ENCODE results near the gene OGFR. TPM values are rescaled to one million over a fixed set of nuclear protein-coding genes. Genes with fewer than 3 reads are reported as not detected.

The OGFR gene
- total RNA-seq, 1 experiment from 2014 or later: 31.0 TPM

DNA sequence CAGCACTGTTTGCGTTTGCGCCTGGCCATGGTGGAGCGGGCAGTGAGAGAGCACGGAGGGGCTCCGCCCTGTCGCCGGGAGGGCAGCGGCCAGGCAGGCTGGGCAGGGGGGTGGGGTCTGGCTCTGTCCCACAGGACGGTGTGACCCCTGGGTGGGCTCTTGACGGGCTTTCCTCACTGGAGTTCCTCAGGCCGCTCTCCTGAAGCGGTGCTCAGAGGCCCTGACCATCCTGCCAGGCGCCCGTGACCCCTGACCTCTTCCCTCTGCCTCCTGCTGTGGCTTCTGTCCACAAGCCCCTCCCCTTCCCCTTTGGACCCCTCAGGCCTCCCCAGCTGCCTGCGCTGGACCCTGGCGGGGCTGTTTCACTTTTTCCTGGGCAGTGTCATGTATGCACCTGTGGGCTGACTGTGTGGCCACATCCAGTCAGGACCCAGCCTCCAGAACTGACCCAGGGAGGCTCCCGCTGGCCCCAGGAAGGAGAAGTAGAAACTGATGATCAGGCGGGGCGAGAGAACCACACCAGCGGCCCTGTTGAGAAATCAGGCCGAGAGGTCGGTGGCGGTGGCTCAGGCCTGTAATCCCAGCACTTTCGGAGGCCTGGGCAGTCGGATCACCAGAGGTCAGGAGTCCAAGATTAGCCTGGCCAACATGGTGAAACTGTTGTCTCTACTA lies 1.2 kb downstream of the OGFR start:
- ChIA-PET CTCF (interaction anchor here (0.6 to 1.8 kb wide), 4 partner anchors 10 to 218 kb away, joined by 3 to 5 read pairs (median 4); no protein-coding TSS in a partner anchor), POLR2A (interaction anchor here (0.6 to 2.0 kb wide), 10 partner anchors 8 to 154 kb away, joined by 3 to 19 read pairs (median 4); partner anchors contain the start of genes MRGBP and TCFL5)
- no TSS peak for BruUV-seq (replicated peaks)
- Mint-ChIP-seq H3K27ac (ENCODE audit: low read depth, unreplicated experiment) (peak overlapping the region; percentile 77), H3K4me1 (ENCODE audit: insufficient read depth, unreplicated experiment) (peaks cover 10% of the 10 kb centered on the region), H3K9me3 (ENCODE audit: unreplicated experiment) (no peaks in the 10 kb centered on the region), H3K4me3 (ENCODE audit: unreplicated experiment) (peak overlapping the region; percentile 81), H3K36me3 (ENCODE audit: insufficient read depth, unreplicated experiment) (peaks cover 43% of the 10 kb centered on the region), H3K27me3 (ENCODE audit: insufficient read depth, unreplicated experiment) (no peaks in the 10 kb centered on the region)
- TF ChIP-seq, protein P1, sequence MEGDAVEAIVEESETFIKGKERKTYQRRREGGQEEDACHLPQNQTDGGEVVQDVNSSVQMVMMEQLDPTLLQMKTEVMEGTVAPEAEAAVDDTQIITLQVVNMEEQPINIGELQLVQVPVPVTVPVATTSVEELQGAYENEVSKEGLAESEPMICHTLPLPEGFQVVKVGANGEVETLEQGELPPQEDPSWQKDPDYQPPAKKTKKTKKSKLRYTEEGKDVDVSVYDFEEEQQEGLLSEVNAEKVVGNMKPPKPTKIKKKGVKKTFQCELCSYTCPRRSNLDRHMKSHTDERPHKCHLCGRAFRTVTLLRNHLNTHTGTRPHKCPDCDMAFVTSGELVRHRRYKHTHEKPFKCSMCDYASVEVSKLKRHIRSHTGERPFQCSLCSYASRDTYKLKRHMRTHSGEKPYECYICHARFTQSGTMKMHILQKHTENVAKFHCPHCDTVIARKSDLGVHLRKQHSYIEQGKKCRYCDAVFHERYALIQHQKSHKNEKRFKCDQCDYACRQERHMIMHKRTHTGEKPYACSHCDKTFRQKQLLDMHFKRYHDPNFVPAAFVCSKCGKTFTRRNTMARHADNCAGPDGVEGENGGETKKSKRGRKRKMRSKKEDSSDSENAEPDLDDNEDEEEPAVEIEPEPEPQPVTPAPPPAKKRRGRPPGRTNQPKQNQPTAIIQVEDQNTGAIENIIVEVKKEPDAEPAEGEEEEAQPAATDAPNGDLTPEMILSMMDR (IDR thresholded peaks at IDR 0.05; ENCODE audit: unreplicated experiment): no peak
- intact Hi-C loops (cut with micrococcal nuclease): loop anchor here (5.0 kb wide), 1 partner anchor 139 kb away; no protein-coding TSS in a partner anchor
- DNase-seq (ENCODE audit: unreplicated experiment): no peak

DNA sequence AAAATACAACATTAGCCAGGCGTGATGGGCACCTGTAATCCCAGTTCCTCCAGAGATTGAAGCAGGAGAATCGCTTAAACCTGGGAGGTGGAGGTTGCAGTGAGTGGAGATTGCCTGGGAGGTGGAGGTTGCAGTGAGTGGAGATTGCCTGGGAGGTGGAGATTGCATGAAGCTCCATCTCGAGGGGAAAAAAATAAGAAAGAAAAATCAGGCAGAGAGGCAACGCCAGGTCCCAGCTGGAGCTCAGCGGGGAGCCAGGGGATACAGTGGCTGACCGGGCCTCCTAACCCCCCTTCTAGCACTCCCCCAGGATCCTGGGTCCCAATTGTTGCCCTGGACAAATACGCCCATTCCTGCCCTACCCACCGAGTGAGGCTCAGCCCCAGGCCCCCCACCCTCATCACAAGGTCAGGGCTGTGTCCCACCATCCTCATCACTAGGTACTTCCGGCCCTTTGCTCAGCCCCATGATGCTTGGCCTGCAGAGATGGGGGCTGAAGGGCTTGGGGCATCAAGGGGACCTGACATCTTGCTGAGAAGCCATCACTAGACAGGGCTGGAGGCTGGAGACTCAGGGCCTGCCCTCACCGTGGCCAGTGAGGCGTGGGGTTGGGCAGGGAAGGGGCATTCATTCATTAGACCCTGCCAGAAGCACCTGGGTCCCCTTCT lies 1.9 kb downstream of the OGFR start:
- TF ChIP-seq, protein P1 (IDR thresholded peaks at IDR 0.05; ENCODE audit: unreplicated experiment): no peak
- intact Hi-C loops (cut with micrococcal nuclease): loop anchor here (5.0 kb wide), 1 partner anchor 139 kb away; no protein-coding TSS in a partner anchor
- no peak for DNase-seq (ENCODE audit: unreplicated experiment)
- no peaks in the 10 kb centered on the region for H3K27me3 Mint-ChIP-seq (ENCODE audit: insufficient read depth, unreplicated experiment)
- BruUV-seq (replicated peaks): TSS peak; percentile 18
- no peaks in the 10 kb centered on the region for H3K9me3 Mint-ChIP-seq (ENCODE audit: unreplicated experiment)
- H3K4me3 Mint-ChIP-seq (ENCODE audit: unreplicated experiment): peak overlapping the region; percentile 81
- peaks cover 37% of the 10 kb centered on the region for H3K36me3 Mint-ChIP-seq (ENCODE audit: insufficient read depth, unreplicated experiment)
- H3K27ac Mint-ChIP-seq (ENCODE audit: low read depth, unreplicated experiment): peak overlapping the region; percentile 77
- POLR2A ChIA-PET: interaction anchor here (0.6 to 2.0 kb wide), 3 partner anchors 12 to 155 kb away, joined by 3 to 9 read pairs (median 4); no protein-coding TSS in a partner anchor
- peaks cover 10% of the 10 kb centered on the region for H3K4me1 Mint-ChIP-seq (ENCODE audit: insufficient read depth, unreplicated experiment)
- CTCF ChIA-PET: interaction anchor here (0.6 to 3.0 kb wide), 7 partner anchors 9 to 315 kb away, joined by 3 to 25 read pairs (median 4); partner anchors contain the start of gene COL9A3

DNA sequence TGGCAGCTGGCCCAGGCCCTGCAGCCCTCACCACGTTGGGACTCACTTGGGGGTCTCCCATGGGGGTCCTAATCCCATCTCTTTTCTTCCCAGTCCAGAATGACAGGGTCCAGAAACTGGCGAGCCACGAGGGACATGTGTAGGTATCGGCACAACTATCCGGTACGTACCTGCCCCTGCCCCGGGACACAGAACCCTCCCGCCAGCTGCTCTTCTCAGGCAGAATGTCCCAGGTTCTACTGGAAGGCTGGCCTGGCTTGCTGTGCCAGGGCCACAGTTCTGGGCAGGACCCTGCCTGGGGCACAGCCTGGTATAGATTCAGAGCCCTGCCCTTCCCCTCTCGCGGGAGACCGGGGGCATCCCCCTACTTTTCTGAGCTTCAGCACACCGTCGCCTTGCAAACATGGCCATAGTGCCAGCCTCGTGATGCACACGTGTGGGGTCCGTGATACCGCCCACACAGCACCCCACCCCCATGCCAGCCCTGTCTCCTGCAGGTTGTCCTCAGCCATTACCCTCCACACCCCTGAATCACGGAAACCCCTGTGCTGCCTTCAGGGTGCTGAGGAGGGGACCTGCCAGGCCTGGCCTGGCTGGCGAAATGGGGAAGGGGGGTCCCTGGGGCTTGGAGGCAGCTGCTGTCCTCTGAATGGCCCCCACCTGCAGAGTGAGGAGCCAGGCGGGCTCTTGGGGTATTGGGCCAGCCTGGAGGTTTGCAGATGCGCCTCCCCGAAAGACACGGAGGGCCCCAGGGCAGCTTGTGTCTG lies 3.0 kb downstream of the OGFR start:
- Mint-ChIP-seq H3K4me3 (ENCODE audit: unreplicated experiment) (no peak overlapping the region), H3K36me3 (ENCODE audit: insufficient read depth, unreplicated experiment) (peaks cover 43% of the 10 kb centered on the region), H3K27me3 (ENCODE audit: insufficient read depth, unreplicated experiment) (no peaks in the 10 kb centered on the region), H3K27ac (ENCODE audit: low read depth, unreplicated experiment) (no peak overlapping the region), H3K9me3 (ENCODE audit: unreplicated experiment) (no peaks in the 10 kb centered on the region), H3K4me1 (ENCODE audit: insufficient read depth, unreplicated experiment) (peaks cover 10% of the 10 kb centered on the region)
- TF ChIP-seq, protein P1 (IDR thresholded peaks at IDR 0.05; ENCODE audit: unreplicated experiment): no peak
- POLR2A ChIA-PET: interaction anchor here (0.6 to 1.8 kb wide), 10 partner anchors 10 to 658 kb away, joined by 3 to 6 read pairs (median 3); partner anchors contain the start of gene MRGBP
- intact Hi-C loops (cut with micrococcal nuclease): loop anchor here (5.0 kb wide), 1 partner anchor 140 kb away; no protein-coding TSS in a partner anchor
- CTCF ChIA-PET: interaction anchor here (0.6 to 3.1 kb wide), 47 partner anchors 9 to 545 kb away, joined by 3 to 25 read pairs (median 4); partner anchors contain the start of genes COL9A3, SLCO4A1 and TCFL5
- no peak for DNase-seq (ENCODE audit: unreplicated experiment)
- no TSS peak for BruUV-seq (replicated peaks)
